AG20443 (cell line): Measurements from ENCODE around the gene NOTUM.

ENCODE experiments used
- DNase-seq: peaks from one replicate; pipeline ENCODE4 v3.0.0; 2012; ENCODE audit warnings: low spot score, mixed read lengths

Gene NOTUM

DNA sequence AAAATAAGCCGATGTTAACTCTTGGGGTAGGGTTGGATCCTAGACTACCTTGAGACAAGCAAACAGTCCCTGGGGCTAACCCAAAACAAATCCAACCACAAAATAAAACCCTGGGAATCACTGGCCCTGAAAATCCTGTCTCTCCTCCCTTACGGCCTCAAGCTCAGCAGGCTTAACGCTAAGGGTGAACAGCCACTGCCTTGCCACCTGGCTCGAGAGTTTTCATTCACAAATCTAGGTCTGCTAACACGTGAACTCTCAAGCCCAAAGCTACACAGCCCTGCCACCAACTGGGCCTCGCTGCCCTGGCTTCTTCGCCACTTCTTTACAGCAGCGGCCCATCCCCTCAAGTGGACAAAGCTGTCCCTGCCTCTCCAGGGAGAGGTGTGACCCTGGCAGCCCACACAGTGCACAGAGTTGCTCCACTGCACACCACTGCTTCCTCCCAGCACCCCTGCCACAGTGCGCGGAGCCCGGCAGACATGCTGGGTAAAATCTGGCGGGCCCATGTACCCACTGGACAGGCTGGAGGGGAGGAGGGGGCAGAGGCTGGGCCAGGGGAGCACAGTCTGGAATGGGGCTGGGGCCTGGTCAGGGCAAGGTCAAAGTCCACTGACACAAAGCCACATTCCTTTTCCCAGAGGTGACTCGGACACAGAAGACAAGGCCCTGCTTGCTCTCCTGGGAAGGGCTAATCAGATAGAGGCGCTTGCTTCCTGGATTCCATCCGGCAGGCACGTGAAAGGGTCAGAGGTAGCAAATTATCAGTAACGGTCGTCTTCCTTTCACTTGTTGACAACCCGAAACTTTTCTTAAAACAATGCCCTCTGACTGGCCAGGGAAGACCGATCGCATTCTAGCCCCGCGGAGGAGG is 50.8 kb downstream of the NOTUM start:
- no peak for DNase-seq

- DNase-seq, result no peak
These were observed 51.8 kb downstream of the NOTUM start for GRCh38 chr17:81909231-81909630.

DNA sequence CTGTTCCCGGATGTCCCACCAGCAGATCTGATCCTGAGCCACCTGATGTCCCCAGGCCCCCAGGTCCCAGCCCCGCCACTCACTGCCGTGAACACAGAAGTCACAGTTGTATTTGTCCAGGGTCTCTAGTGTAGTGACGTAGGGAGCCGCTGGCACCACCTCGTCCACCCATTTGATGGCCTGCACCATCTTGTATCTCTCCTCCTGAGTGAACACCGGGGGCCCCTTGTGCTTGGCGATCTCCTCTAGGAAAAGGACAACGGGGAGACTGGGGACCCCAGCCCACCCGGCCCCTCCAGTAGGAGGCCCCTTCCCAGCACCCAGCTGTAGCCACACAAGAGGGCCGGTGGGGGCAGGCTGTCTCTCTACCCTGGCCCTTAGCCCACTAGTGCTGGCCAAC is 52.2 kb downstream of the NOTUM start:
- no peak for DNase-seq

GRCh38 chr17:81907219-81908145 is 53.5 kb downstream of the NOTUM start:
- DNase-seq, result no peak

GRCh38 chr17:81906476-81907218 is 54.3 kb downstream of the NOTUM start:
- no peak for DNase-seq

- DNase-seq, result no peak
These were observed 55.0 kb downstream of the NOTUM start for GRCh38 chr17:81905993-81906392.

DNA sequence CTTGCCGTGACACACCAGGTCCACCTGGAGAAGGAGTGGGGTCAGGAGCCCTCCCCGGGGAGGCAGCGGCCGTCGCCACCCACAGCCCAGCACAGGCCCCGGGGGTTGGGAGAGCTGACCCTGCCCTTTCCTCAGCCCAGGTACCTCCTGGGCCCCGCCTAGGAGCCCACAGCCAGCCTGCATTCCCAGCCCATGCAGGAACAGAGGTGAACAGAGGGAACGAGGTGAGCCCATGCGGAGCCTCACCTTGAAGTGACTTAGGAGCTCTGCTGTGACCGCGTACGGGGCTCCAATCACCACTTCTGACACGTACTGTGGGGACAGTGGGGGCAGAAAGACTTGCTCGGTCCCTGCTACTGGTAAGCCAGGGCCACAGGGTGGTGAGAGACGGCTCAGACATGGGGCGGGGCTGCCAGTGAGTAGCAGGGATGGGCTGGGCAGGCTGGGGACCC is 55.5 kb downstream of the NOTUM start:
- DNase-seq, result no peak

DNA sequence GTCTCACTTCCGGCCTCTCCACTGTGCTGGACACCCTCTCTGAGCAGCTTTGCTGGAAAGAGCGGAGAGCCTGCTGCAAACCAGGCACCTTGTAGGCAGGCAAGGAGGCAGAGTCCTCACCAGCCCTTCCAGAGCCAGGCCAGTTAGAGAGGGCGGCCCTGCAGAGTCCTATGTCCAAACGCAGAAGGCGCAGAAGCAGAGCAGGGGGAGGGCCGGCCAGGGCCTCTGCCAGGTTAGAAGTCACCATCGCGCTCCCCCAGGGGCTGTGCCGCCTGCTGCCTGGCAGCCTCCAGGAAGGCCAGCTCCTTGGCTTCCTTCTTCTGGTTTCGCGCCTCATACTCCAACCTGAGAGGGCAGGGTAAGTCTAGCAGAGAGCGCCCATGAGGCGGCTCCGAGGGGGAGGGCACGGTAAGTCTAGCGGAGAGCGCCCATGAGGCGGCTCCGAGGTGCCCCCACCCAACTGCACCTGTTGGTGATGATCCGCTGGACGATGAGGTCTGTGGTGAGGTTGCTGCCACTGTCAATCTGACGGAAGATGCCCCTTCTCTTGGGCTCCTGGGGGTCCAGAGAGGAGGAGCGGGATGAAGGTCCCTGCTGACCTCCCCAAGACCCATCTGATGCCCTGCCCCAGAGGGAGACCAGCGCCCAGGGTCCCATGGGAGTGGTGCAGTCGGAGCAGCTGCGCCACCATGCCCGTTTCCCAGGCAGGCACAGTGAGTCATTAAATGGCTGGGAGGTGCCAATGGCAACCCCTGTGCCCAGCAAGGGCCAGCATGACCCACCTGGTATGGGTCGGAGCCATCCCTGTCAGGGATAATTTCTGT is 56.2 kb downstream of the NOTUM start:
- DNase-seq, result no peak

- DNase-seq, result no peak
These were observed 56.9 kb downstream of the NOTUM start for GRCh38 chr17:81903896-81904599.

- DNase-seq, result no peak
These were observed 57.6 kb downstream of the NOTUM start for GRCh38 chr17:81903415-81903831.

DNA sequence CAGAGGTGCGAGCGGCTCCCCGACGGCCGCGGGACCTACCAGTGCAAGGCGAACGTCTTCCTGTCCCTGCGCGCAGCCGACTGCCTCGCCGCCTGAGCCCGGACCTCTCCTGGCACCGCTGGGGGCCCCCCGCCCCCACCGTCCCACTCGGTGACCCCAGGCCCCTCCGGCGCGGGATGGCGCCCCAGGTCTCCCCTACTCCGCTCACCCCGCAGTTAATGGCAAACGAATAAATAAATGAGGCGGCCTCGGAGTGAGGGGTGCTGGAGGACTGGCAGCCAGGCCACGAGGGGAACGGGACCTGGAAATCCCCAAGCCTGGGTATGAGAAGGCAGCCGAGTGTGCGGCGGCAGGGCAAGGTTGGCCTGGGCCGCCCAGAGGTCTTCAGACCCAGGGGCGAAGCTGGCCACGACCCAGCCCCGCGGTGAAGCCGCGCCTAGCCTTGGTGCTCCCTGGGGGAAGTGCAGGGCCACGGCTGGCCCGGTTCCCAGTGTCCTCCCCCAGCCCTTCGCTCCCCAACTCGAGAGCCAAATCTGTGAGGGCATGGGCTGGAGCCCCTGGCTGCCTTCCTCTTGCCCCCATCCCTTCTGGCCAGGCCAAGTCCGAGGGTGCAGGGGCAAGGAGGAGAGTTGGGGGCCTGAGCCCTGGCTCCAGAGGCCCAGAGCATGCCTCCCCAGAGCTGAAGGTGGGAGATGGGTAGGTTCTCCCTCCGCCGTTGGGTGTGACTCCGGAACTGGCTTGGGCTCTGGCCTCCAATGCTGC is 58.2 kb downstream of the NOTUM start:
- DNase-seq, result no peak
